HG03460 (cell line): Measurements from ENCODE around the gene TENM4.

ENCODE experiments used
- ATAC-seq: cut with Tn5 transposase; IDR thresholded peaks from one replicate; pipeline ENCODE4 v1.9.1; 2021; ENCODE audit not compliant: unreplicated experiment

Gene TENM4

DNA sequence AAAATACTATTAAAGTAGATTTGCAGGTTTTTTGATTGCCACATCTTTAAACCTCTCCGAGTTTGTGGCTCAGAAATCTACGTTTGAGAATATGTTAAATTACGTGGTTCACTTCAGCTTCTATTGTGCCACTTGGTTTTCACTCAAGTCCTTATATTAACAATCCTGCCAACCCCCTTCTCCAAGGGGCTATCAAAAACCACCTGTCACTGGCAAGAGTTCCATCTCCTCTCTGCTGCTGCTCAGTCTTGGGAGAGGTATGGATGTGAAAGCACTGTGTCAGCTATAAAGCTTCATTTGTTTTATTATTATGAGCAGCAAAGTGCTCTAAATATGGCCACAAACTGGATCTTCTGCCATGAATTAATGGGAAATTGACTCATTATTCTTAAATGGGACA is 668.6 kb downstream of the TENM4 start:
- no peak for ATAC-seq

GRCh38 chr11:78770931-78771330 is 669.9 kb downstream of the TENM4 start:
- ATAC-seq, result no peak

- ATAC-seq, result no peak
Observed at GRCh38 chr11:78768971-78769370, 671.9 kb downstream of the TENM4 start.

DNA sequence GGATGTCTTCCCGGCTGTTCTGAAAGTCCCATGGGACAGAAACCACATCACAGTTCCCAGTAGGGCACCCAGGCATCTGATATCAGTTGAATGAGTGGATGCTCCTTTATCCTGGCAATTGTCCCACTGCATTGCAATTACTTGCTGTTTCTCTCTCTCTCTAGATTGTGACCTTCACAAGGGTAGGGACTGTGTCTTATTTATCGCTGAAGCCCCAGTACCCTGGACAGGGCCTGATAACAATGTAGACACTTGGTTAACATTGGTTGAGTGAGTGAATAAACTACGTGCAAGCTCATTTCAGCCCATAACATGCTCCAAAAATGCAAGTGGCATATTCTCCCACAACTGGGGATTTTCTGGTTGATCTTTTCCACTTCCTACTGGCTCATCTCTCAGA is 672.5 kb downstream of the TENM4 start:
- ATAC-seq, result no peak

- ATAC-seq, result no peak
Observed at GRCh38 chr11:78767027-78767932, 673.5 kb downstream of the TENM4 start.

DNA sequence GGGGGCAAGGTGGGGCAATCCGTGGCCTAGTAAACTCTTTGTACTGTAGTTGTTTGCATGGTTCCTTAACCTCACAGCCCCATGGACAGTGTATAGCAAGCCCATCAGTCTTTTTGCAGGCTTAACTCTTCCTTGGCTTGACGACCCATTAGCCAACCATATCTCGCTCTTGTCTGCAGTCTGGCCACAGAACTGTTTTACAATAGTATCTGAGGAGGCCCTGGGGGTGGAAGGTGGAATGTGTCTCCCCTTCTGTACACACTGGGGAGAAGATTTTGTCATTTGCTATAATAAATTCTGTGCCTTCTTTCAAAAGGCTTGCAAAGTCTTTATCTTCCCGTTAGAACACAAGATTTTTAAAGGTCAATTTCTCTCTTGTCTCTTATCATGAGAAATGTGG is 675.9 kb downstream of the TENM4 start:
- no peak for ATAC-seq

DNA sequence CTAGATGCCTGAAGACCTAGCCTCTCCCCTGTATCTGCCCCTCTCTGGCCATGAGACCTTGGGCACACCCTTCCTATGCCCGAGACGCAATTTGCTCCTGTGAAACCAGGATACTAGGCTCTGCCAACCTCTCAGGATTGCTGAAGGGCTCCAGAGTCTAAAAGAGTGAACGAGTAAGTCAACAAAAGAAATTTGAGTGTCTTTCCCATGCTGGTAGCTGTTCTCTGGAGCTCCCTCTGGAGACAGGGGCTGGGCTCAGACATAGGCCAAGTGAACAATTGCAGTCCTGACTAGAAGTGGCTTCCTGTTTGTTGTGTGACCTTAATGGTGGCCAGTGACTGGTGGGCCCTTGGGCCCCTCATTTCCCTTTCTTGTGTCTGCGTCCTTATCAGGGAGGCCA is 677.2 kb downstream of the TENM4 start:
- ATAC-seq, result no peak

DNA sequence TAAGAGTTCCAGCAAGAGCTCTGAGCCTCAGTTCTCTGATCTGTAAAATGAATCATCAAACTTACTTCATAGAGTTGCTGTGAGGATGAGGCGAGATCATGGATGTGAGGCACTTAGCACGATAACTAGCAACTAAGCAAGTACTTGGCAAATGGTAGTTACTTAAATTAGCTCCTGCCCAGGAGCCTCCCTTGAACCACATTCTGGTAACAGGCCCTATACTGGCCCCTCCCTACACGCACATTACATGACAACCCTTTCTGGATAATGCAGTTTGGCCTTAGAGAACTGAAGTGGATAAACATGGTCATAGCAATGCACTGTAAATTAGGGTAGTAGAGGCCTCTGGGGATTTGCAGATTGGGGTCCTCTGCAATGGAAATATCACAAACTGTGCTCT is 678.7 kb downstream of the TENM4 start:
- ATAC-seq, result no peak

DNA sequence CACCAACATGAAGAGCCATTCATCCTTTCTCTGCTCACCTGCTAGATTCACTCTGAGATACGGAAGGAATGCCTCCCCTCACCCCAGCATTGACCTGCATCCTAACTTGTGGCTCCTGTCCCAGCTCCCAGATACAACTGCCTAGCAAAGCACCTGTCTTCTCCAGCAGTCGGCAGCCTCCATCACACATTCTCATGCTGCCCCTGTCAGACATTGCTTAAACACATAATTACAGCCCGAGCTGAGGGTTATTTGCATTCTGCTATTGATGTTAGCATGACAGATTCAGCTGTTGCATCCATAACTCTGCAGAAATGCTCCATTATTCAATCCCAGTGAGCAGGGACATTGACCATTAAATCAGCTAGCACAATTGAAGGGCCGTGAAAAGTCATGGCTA is 681.8 kb downstream of the TENM4 start:
- ATAC-seq, result no peak

DNA sequence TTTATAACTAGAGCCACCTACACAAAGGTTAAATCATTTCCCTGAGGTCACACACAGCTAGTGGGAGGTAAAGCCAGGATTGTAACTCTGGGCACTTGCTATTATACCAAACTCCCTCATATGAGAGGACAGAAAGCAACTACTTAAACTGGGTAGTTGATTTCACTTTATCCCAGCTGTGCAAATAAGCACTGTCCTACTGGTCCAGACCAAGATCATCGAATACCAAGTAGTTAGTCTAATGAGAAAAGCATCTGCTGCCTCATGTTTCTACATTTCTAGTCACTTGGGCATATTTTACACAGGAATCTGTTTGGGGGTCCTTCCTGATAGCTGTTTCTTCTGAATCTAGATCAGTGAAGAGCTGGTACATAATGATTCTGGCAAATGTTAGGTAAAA is 687.5 kb downstream of the TENM4 start:
- no peak for ATAC-seq

DNA sequence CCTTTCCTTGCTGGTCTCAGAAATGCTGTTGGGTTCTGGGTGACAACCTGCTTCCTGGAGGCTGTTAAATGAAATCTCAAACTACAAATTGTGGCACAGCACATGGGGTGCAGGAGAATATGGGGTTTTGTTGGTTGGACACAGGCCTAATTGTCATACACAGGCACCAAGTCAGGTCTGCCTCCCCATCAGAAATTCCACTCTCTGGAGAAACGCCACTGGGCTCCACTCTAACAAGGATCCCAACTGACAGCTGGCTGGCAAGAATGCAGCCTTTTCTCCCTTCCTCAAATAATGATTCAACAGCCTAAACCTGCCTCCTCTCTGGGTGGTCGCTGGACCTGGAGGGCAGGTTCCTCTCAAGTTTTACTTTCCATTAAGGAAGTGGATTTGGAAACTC is 688.3 kb downstream of the TENM4 start:
- no peak for ATAC-seq

DNA sequence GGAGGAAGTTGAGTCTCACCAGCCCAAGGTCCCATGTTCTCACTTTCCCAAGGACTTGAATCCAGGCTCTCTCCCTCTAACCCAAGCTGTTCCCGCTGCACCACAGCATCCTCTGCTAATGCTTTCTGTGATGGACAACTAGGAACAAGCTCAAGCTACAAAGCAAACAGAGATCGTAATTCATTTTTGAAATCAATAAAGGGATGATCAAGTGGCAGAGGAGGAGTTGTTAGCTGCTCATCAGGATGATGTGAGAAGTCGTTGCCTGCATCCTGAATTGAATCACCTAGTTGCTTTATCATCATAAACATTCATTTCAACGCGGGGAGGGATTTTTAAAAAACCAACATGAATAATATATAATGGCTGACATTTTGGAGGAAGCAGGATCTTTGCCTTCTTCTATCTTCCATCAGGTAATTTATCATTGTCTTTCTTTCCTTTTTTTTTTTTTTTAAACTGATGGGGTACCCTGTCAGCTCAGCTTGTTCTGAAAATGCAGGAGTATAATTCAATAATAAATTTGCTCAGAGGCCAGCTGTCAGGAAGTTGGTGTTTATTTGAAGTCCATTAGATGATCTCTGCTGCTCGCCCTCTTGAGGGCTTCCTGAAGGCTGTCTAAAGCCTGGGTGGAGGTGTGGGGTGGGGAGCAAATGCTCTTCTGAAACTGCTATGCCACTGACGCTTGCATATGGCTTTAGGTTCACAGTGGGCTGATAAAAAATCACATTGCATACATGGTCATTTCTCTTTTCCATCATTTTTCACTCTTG is 691.7 kb downstream of the TENM4 start:
- no peak for ATAC-seq

DNA sequence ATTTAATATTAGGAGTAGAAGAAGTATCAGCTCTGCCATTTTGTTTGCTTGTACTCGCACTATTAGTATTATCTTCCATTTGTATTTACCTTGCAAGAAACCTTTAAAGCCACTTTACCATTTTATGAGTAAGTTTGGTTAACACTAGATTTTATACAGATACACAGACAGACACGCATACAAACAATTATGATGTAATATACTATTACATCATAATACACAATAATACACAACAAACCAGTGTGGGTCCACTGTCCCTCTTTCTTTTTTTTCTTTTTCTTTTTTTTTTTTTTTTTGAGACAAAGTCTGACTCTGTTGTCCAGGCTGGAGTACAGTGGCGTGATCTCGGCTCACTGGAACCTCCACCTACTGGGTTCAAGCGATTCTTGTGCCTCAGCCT is 695.9 kb downstream of the TENM4 start:
- no peak for ATAC-seq

GRCh38 chr11:78744202-78744601 is 696.6 kb downstream of the TENM4 start:
- ATAC-seq, result no peak

DNA sequence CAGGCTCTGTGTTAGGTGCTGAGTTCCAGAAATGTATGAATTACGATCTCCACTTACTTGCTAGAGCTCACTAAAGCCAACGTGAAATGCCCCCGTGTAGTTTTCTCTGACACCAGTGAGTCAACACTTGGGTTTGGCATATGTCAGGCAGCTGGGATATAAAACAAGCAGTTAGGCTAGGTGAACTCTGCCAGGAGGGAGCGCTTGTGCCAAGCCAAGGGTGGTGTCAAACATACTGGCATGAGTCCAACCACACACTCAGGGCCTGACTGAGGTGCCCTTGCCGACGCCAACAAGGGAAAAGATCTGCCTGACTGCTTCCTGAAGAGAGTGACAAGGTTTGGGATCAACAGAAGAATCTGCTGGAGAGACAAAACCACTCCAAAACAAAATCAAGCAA is 698.4 kb downstream of the TENM4 start:
- no peak for ATAC-seq

GRCh38 chr11:78741741-78742140 is 699.1 kb downstream of the TENM4 start:
- no peak for ATAC-seq

DNA sequence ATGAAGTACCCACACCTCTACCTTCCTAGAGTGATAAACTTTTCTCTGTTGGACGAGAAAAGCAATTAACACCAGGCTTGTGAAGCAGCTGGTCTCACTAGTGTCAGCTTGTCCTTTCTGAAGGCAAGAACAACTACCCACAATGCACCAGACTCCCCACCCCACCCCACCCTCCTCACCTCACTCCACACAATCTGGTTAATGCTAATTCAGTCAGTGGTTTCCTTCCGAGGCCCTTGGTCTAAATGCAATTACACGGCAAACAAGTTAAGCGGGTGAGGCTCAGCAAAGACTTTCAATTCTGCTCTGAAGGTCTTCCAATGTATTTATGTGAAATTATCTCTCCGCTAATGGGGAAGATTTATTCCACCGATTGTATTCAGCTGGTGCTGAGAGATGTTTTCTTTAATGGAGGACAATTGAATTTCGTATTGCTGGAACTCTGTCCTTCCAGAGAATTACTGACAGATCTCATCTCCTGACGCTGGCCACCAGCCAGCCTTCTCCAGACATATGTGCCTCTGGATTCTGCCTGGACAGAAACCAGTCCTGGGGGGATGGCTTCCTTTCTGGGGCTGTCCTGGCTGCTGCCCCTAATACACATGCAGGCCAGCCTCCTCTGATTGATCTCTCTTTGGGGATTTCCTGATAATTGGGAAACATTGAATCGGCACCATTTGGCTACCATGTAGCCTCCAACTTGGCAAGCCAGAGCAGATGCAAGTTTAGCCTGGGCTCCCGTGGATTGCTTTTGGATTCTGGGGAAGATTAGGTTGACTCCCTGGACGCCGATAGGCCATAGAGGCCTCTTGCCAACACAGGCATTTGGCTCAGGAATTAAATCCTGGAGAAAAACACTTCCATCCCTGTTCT is 700.4 kb downstream of the TENM4 start:
- ATAC-seq, result no peak

DNA sequence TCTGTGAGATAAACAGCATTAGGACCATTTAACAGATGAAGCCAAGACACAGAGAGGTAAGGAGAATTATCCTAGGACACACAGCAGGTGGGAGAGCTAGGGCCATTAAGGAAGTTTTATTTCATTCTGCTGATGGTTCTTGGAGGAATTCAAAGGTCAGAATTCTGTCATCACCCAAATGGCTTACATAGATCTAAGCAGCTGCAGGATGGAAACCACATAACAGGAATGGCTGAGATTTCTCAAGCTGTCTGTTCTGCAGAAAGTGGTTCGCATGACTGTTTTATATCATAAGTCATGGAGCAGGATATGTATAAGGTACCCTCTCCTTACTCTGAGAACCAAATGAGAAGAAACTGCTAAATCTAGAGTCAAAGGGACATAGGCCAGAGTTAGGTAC is 702.9 kb downstream of the TENM4 start:
- no peak for ATAC-seq

- no peak for ATAC-seq
Observed at GRCh38 chr11:78737301-78737700, 703.5 kb downstream of the TENM4 start.

DNA sequence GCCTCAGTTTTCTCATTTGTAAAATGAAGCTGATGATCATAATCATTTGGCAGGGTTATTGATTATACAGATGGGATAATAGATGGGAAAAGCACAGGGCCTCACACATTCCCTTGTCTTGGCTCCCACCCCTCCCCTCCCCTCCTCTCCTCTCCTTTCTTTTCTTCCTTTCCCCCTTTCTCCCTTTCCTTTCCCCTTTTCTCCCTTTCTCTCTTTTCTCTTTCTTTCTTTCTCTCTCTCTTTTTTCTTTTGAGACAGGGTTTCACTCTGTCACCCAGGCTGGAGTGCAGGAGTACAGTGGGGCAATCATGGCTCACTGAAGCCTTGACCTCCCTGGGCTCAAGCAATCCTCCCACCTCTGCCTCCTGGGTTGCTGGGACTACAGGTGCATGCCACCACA is 705.1 kb downstream of the TENM4 start:
- no peak for ATAC-seq

GRCh38 chr11:78733031-78733430 is 707.8 kb downstream of the TENM4 start:
- no peak for ATAC-seq
